HK-2 (cell line): ENCODE data around the gene DOCK4.

Experiments
- DNase-seq: peaks from one replicate; pipeline ENCODE4 v3.0.0-alpha.2; 2018; ENCODE audit not compliant: unreplicated experiment

DOCK4 gene

DNA sequence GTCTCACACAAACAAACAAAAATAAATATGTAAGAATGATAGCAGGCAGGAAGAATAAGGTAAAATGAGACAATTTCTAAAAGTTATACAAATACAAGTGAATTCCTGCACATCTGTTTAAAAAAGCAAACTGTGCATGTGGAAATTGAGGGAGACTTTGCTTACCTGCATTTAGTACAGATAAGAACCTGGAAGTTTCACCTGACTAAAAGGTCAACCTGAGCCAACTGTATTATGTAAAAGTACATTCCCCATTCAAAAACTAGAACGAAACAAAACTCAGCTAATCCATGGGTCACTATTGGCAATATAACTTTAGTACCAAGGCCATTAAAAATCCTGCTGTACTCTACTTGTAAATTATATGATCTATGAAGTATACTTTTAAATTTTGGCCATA lies 127.1 kb downstream of the DOCK4 start:
- no peak for DNase-seq

DNA sequence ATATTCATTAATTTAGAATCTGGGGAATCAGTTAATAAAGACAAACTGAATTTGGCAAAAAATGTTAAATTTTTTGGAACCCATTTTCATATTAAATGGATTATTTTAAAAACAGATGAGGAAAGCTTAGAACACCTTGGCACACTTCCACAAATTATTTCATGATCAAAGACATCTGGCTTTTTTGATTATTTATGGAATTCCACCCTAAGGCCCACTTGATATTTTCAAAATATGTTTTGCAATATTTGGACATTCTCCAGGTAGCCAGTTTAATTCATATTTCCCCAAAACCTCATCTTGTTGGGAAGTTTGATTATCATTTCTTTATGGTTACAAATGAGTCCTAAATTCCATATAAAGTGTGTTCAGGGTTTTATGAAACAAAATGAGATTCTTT lies 129.9 kb downstream of the DOCK4 start:
- no peak for DNase-seq

DNA sequence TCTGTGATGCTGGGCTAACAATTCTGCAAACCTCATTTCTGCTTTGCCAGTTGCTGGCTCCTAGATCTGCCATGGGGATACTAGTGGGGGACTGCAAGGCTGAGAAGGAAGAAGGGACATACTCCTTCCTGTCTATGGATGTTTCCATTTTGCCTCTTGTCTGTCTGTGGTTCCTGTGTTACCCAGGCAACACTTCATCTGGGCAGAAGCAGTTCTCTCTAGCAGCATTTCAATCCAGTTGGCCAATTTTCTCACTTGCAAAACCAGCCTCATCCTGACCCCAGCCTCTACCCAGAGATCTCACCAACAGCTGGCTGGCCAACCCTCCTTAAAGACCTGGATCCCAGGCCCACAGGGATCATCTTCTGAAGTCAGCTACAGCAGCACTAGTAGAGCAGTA lies 131.7 kb downstream of the DOCK4 start:
- DNase-seq: no peak

DNA sequence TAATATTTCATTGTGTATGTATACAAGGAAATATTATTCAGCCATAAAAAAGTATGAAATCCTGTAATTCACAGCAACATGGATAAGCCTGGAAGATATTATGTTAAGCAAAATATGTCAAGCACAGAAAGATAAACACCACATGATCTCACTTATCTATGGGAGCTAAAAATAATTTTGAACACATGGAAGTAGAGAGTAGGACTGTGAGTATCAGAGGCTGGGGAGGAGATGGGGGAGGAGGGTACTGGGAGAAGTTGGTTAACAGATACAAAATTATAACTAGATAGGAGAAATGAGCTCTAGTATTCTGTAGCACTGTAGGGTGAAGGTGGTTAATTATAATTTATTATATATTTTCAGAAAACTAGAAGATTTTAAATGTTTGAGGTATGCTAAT lies 132.7 kb downstream of the DOCK4 start:
- DNase-seq: no peak

DNA sequence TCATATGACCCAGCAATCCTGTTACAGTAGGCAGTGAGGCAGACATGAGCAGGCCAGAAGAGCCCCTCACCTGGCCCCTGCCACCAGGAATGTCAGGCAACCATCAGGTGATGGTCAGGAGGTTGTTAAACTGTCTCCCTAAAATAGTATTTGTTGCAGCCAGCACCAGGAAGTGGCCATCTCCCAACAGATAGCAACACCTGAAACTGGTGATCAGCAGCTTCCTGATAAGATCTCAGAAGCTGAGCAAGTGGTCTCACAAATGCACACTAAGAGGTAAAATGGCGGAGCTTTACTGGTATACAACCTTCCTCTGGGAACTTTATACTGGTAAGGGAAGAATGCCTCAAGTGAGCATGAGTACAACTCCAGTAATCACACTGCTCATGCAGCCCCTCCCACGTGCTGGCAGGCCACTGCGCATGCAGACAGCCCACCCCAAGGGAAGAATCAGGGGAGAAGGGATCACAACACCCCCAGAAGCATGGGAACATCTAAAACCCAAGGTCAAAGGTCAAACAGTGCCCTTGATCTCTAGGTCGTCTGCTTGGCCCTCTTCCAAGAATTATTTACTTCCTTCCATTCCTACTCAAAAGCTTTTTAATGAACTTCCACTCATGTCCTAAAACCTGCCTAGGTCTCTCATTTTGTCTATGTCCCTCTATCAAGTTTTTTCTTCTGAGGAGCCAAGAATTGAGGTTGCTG lies 133.5 kb downstream of the DOCK4 start:
- DNase-seq: no peak

DNA sequence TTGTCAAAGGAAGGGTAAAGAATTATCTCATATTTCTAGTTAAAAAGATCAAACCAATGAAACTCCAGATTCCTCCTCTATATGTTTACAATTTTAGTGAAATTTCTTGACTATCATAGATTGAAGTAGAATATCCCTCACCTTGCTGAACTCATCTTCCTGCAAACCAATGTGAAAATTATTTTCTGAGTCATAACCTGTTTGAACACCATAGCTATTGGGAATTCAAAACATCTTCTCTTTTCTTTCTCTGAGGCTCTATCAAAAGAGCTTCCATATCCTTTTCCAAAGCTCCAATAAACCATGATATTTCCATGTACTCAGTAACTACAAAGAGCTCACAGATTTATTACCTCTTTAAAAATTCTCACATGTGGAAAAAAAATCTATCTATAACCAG lies 134.3 kb downstream of the DOCK4 start:
- DNase-seq: no peak

DNA sequence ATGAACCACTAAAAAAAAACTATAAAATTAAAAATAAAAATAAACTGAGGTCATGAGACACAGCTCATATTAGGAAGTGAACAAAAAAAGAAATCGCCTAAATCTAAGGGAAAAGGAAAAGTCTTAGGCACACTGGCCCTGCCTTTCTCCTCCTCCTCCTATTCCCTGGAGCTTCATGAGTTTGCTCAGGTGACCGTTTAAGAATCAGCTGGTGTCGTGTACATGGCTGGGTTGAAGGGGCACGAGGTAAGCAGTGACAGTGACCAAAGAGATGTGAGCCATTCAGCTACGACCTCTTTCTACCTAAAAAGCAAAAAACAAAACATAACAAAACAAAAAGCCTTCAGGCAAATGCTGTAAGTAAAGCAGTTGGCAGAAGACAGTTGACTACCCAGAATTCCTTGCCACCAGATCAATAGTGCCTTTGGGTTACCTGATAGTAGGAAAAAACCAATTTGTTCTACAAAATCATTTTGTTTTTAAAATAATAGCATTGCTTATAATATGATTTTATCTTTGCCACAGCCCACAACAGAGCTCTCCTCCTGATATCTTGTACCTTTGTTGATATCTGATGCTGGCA lies 135.4 kb downstream of the DOCK4 start:
- DNase-seq: no peak

DNA sequence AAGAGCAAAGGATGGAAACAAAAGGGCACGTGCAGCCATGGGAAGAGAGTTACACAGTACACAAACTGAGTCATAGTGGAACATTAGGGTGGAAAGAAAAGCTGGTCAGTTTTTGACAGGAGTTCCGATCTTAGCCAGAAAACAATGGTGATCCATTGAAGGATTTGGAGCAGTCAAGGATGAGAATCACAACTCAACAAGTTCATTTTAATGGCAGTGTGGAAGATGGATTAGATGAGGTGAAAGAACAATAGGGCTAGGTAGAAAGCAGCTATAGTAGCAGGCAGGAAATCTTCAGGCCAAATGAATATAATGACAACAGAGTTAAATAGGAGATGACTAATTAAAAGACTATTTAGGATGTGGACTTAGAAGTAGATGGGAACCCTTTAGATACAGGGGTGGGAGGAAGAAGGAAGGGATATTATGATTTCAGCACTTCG lies 136.3 kb downstream of the DOCK4 start:
- DNase-seq: no peak

DNA sequence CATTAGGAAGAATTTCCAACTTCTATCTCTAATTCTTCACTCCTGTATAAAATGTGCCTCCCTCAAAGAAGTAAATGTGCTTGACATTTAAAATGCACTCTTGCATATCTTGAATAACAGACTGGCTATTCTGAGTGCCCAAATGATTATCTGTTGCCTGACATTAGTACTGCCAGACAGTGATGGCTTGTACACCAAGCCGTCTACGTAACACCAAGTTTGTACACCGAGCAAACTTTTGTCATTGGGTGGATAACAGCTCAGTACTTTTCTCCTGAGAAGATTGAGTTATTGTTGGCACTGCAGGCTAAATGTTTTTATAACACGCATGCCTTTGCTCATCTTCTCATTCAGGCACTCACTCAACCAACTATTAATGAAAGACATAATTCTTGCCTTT lies 137.2 kb downstream of the DOCK4 start:
- DNase-seq: no peak

DNA sequence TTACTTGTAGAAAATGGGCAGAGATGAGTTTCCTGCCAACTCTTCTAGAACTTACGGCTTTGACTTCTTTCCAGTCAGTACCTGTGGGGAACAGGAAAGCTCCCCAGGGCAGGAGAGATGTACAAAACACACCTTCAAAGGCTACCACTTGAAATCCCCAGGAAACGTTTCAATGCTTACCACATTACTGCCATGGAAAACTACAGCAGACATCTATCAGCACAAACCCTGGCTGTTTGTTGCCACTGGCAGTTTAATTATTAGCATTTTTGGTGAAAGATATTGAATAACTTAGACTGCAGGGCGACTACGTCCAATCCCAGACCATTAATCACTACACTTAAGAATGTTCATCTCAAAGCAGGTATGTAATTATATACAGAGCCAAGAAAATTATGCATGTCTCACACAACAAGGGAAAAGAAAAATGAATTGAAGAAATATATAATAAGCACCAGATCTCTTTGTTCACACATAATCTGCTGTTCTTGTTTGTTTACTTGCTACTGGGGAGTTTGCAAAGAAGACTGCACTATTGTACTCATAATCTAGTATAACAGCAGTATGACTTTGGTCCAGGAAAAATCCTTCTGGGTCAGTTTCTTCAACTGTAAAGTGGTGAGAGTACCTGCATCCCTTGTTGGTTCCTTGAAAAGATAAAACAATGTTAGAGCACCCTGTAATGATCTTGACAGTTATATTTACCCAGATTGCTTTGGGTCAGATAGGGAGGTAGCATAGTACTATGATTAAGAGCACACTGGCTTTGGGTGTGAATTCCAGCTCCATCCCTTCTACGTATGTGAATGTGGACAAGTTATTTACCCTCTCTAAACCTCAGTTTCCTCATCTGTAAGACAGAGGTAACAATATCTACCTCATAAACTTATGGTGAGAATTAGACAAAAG lies 138.3 kb downstream of the DOCK4 start:
- peak; percentile 48 for DNase-seq

DNA sequence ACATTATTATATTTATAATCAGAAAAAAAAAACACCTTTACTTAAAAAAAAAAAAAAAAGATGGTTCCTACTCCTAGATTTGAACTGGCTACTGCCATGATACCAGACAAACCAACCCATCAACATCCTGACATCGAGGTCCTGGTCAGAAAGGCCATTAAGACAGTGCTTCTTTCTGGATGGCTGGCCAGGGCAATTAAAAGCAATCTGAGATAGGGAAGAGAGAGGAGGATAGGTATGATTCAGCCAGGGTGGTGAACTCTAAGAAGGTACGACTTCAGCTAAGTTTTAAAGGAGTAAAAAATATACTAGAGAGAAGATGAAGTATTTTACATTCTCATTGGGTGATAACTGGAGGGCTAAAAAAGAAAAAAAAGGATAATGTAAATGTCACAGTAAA lies 139.0 kb downstream of the DOCK4 start:
- DNase-seq: peak; percentile 40

DNA sequence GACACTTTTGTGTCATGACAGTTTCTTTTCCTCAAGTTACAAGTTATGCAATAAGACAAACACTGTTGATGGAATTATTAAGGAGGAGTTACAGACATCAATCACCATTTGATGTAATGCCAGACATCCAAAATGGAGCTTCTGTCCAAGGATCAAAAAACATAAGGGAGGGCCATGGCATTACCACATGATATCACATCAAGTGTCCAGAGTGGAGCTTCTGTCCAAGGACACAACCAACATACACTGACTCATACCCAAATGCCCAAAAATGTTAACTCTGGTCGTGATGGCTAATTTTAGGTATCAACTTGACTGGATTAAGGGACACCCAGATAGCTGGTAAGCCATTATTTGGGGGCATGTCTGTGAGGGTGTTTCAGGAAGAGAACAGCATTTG lies 140.4 kb downstream of the DOCK4 start:
- no peak for DNase-seq

DNA sequence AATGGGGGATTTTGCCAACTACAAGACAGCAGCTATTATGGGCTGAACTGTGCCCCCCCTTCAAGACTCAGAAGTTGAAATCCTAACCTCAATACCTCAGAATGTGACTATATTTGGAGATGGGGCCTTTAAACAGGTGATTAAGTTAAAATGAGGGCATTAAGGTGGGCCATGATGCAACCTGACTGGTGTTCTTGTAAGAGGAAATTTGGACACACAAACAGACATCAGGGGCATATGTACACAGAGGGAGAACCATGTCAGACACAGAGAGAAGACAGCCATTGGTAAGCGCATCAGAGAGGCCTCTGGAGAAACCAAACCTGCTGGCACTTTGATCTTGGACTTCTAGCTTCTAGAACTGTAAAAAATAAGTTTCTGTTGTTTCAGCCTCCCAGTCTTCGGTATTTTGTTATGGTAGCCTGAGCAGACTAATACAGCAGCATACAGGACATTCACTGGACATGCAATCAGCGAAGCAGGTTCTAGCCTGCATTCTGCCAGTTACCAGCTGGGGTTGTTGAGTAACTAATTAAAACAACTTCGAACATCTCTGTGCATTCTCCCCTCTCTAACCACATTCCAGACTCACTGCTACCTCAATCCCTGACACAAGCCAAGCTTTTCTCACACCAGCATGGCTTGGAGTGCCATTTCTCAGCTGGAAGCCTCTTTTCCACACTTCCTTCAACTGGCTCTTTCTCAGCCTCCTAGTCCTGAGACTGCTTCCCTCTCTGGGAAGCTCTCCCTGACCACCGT lies 141.4 kb downstream of the DOCK4 start:
- no peak for DNase-seq

DNA sequence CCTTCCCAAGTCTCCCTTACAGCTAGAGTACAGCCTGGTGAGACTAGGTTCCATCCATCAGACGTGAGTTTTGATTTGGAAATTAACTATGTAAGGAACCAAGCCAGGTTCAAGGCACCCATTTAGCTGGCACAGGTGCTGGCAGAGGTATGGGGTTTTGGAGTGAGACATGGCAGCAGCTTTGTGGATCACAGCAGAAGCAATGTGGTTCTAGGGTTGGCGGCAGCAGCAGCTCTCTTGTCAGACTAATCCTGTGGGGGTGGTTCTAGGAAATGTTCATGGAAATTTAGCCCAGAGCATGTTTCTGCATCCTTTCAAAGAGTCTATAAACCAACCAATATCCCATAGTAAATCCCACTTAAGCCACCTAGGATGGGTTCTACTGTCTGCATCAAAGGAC lies 142.2 kb downstream of the DOCK4 start:
- DNase-seq: no peak

DNA sequence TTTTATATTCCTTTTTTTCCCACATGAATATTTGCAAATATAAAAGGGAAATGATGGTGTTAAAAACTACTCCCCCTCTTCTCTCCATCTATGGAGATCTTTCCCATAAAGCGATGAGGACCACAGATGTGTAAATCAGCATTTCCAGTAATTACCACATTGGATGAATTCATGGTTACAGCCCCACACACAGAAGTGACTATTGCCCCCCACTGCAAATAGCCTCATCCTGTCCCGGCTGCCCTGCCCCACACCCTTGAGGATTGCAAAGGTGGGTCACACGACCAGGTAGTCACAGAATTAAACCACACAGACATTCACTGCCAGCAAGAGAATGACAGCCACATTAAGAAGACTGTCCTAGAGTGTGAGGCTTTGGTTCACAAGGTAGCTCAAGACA lies 145.1 kb downstream of the DOCK4 start:
- no peak for DNase-seq

DNA sequence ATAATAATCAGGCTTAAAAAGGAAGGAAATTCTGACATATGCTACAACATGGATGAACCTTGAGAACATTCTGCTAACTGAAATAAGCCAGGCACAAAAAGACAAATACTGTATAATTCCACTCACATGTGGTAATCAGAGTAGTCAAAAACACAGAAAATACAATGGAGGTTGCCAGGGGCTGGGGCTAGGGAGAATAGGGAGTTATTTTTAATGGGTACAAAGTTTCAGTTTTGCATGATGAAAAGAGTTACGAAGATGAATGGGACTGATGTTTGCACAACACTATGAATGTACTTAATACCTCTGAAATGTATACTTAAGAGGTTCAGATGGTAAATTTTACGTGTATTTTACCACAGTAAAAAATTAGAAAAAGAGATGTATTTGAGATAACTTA lies 145.6 kb downstream of the DOCK4 start:
- DNase-seq: no peak

DNA sequence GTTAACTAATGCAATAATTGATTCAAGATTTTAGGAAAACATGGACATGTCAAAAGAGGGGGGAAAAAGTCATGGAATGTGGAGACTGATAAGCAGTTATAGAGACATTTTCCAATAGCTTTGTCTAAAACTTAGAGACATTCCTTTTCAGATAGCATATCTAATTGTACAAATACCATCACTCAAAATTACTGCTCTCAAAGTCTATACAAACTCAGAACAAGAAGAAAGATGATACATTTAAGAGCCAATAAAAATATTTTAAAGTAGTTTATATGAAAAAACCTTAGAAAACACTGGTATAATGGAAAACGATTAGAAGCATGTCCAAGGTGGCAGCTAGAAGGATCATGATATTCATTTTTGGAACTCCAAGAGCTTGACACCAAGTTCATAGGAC lies 146.5 kb downstream of the DOCK4 start:
- DNase-seq: no peak

DNA sequence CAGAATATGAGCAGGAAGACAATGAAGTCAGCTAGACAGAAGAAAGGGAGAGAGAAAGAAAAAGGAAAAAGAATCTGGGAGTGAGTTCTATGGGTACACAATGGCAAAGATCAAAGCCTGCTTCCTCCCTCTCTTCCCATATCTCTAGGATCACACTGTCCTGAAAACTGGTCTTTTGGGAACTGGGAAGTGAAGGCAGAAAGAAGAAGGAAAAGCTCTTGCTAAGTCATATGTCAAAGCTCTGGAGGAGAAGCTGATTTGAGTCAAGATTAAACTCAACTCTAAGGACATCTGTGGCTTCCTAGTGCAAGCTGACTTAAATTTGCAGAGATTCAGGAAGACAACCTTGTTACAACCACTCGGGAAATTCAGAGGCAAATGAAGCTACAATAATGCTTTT lies 147.5 kb downstream of the DOCK4 start:
- DNase-seq: no peak

DNA sequence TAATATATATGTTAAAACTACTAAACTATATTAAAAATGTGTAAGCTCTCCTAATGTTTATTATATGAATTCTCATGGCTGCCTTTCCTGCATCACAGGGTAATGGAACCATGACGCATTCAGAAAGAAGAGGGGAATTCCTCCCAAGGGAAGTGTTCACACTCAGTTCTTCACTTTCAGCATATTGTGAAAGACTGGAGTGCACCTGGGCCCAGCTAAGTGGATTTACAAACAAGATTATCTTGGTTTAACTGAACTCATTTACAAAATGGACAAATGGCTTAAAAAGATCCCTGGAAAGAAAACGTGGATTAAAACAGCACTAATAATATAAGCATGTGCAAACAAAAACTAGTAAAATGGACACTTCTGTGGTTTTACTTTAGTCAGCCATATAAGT lies 149.8 kb downstream of the DOCK4 start:
- DNase-seq: no peak

DNA sequence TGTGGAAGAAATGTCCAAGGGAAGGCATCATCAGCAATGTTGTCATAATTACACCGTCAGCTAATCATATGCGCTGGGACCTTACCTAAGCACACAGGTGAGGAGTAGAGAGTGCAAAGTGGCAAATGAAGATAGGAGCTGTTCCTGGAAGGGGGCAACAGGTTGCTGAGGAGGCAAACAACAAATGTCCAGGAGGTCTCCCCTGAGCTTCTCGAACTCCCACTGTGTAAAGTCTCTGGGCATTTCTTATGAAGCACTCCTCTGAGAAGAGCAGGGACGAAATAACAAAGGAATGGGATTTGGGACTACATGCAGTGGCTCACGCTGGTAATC lies 152.5 kb downstream of the DOCK4 start:
- no peak for DNase-seq

DNA sequence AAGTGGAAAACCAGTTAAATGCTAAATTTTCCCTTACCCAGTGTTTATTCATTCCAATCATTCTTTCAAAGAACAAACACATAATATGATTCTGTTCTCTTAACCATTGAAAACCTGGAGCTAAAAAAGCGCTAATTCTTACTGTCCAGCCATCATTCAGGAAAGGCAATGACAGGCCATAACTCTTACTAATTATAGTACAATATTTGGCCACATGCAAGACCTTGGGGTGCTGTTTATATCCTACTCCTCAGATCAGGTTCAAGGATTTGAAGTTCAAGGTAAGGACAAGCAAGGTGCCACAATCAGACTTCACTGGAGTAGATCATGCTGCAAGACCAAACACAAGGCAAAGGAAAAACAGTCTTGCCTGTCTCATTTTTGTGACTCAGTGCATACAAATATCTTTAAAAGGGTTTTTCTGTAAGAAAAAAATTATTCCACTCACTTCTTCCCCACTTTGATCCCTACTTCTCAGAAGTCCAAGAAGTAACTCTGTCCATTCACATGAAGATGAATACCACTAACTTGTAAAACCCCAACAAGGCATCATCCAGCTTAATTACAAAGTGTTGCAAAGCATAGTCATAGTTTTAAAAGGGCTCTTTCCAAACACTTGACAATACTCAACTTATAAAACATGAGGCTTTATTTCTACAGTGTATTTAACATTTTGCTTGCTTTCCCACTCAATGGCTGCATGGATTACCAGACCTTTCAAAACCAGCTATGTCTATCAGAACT lies 153.0 kb downstream of the DOCK4 start:
- DNase-seq: no peak

DNA sequence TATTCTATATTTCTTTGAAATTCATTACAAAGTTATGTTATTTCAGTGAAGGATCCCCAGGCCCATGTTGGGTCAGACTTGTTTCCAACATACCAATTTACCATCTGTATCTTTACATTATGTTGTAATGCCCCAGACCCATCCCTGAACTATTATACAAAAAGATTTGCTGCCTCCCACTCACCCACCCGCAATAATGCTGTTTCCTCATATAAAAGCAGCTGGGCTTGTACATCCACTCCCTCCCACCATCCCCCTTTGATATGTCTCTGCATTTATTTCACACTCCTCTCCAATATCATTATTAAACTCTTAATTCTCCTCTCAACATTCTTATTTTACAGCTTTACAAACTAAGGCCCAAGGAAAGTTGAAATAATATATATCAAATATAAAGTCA lies 153.7 kb downstream of the DOCK4 start:
- DNase-seq: no peak
